ENCODE measurements around the gene TMEM72.

The TMEM72 gene

DNA sequence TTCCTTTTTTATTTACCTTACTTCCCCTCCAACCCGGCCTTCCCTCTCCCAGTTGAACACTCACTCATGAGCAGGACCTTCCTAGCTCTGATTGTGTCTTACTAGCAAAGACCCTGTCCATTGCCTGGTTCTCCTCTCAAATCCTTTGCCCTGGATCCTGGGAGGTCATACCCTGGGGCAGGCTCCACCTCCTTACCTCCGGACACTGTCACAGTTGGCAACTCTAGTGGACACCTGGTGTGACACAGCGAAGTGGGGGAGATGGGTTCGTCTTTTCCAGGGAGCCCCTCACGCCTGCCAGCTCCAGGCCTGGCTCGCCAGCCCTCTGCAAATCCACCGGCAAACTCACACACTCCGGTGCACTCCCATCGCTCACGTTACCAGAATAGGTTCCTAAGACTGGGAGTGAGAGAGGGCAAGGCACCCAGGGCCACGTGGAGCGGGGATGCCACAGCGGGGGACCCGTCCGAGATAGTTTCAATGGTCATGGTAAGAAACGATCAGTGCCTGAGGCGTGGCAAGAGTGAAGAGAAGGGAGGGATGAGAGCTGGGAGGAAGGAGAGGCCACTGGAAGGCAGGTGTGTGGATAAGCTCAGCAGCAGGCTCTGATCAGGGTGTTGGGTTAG, 30.9 kb upstream of the TMEM72 start:
- TF ChIP-seq, protein P1, sequence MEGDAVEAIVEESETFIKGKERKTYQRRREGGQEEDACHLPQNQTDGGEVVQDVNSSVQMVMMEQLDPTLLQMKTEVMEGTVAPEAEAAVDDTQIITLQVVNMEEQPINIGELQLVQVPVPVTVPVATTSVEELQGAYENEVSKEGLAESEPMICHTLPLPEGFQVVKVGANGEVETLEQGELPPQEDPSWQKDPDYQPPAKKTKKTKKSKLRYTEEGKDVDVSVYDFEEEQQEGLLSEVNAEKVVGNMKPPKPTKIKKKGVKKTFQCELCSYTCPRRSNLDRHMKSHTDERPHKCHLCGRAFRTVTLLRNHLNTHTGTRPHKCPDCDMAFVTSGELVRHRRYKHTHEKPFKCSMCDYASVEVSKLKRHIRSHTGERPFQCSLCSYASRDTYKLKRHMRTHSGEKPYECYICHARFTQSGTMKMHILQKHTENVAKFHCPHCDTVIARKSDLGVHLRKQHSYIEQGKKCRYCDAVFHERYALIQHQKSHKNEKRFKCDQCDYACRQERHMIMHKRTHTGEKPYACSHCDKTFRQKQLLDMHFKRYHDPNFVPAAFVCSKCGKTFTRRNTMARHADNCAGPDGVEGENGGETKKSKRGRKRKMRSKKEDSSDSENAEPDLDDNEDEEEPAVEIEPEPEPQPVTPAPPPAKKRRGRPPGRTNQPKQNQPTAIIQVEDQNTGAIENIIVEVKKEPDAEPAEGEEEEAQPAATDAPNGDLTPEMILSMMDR (IDR thresholded peaks at IDR 0.05), result no peak
- Histone ChIP-seq H3K4me3 (no peak overlapping the region), H3K27ac (no peak overlapping the region)
- no peak for DNase-seq (ENCODE audit: low spot score)

DNA sequence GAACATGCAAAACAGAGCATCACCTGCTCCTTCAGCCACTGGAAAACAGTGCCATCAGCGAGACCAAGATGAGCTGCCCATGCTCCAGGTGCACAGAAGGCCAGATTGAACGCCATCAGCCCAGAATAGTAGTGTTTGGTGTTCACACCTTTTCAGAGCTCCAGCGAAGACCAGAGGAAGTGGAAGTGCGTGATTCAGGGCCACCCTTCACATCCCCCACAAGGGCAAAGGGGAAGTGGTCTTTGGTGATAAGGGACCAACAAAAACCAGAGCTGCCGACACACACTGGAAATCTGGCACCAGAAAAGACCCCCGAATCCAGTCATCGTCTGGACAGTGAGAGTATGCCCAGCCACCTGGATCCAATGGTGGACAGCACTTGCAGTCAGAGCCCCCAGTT, 29.5 kb upstream of the TMEM72 start:
- H3K27ac ChIP-seq, result no peak overlapping the region
- DNase-seq (ENCODE audit: low spot score), result no peak
- TF ChIP-seq, protein P1 (IDR thresholded peaks at IDR 0.05), result no peak
- H3K4me3 ChIP-seq, result no peak overlapping the region

DNA sequence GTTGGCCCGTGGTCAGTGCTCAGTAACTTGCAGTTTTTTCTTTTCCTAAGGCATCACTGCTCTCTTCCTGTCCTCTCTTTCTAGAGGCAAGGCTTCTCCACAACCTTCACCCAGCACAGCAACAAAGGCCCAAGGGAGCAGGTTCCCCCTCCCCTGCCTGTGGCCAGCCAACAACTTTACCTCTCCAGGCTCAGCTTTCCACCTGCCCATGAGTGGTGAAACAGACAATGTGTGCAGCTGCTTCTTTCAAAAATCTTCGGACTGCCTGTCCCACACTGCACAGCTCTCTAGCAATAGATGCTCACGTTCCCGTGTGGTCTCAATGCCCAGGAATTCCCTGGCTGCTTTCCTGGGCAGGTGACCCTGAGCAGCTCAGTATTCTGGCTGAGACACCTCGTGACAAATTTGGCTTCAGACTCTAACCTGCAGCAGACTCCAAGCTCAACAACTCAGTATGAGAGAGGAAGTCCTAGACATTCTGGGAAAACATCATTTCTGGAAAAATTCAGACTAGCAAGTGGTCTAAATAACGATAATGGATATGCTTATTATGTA, 28.9 kb upstream of the TMEM72 start:
- TF ChIP-seq, protein P1 (IDR thresholded peaks at IDR 0.05), result no peak
- no peak overlapping the region for H3K27ac ChIP-seq
- H3K4me3 ChIP-seq, result no peak overlapping the region
- no peak for DNase-seq (ENCODE audit: low spot score)

DNA sequence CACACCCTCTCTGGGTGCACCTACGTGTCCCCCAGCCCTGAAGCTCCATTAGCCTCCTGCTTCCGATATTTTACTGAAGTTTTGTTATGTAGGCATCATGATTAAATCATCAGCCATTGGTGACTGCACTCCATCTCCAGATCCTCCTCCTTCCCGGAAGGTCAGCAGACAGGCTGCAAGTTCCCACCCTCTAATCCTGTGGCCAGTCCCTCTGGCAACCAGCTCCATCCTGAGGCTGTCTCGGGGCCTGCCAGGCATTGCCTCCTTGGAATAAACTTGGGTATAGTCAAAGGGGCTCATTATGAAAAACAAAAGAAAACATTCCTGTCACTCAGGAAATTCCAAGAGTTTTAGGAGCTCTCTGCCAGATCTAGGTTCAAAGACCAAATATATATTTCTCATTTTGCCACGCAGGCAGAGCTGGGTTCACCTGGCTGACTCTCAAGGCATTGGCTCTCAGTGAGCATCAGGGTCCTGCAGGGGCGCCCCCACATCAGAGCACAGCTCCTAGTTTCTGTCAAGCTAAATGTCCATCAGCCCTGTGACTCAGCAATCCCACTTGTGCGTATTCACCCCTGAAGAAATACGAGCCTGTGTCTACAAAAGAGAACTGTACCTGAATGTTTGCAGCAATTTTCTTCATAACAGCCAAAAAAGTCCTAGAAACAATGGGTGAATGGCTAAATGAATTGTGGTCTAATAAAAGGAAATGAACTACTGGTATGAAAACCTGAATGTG, 27.4 kb upstream of the TMEM72 start:
- TF ChIP-seq, protein P1 (IDR thresholded peaks at IDR 0.05), result no peak
- DNase-seq (ENCODE audit: low spot score), result no peak
- Histone ChIP-seq H3K27ac (no peak overlapping the region), H3K4me3 (no peak overlapping the region)

DNA sequence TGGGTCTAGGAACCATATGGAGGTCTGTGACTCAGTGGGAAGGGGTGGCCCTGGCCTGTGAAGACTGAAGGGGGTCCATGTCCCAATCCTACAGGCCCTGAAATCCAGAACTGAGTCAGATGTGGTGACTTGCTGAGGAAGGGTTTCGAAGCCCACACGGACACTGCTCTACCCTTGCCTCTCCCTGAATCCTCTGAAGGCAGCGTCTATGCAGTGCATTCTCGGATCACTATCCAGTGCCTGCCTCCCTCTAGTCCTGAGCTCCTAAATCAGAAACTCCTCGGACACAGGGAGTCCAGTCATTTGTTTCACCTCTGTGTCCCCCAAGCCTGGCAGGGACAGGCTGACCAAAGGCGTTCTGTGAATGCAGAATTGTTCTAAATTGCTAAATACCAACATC, 25.4 kb upstream of the TMEM72 start:
- Histone ChIP-seq H3K27ac (no peak overlapping the region), H3K4me3 (no peak overlapping the region)
- no peak for DNase-seq (ENCODE audit: low spot score)
- TF ChIP-seq, protein P1 (IDR thresholded peaks at IDR 0.05), result no peak

DNA sequence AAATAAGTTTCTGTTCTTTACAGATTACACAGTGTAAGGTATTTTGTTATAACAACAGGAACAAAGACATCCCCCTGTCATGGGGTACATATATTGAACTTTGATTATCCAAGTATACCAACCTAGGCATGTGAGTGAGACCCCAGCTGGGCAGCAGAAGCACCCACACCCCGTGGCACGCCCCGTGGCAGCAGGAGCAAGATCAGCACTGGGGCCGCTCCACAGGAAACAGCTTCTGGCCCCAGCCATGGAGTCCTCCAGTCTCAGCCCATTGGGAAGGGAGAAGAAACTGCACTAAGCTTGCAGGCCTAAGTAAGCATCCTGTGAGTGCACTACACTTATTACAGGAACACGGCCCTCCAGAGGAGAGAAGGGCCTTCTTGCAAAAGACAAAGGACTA, 24.2 kb upstream of the TMEM72 start:
- no peak overlapping the region for H3K27ac ChIP-seq
- H3K4me3 ChIP-seq, result no peak overlapping the region
- no peak for DNase-seq (ENCODE audit: low spot score)
- TF ChIP-seq, protein P1 (IDR thresholded peaks at IDR 0.05), result no peak

DNA sequence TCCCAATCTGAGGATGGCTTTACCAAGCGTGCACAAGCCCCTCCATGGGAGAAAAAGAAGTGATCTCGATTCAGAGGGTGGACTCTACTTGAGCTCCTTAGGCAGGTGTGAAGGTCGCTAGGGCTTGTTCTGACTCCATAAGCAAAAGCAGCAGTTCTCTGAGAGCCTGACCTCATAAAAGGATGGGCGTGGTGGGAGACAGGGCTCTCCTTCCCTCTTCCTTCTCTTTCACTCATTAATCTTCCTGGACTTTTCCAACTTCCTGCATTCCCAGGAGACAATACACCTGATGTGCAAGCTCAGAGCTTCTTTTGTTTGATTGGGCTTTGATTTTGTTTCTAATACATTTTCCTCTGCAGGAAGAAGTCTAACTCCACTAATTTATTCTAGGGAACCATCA, 22.3 kb upstream of the TMEM72 start:
- Histone ChIP-seq H3K27ac (no peak overlapping the region), H3K4me3 (no peak overlapping the region)
- TF ChIP-seq, protein P1 (IDR thresholded peaks at IDR 0.05), result no peak
- DNase-seq (ENCODE audit: low spot score), result no peak

All from coronary artery (tissue), 2 donors.